GM12878 (cell line): ENCODE results near the gene SSU72. TPM values are rescaled to one million over a fixed set of nuclear protein-coding genes. Genes with fewer than 3 reads are reported as not detected.

ENCODE experiments used
- CBX5 ChIP-seq: sonication (generic); IDR thresholded peaks from 2 replicates; pipeline ENCODE4 v1.6.1; 2016; ENCODE audit warnings: low read depth, moderate library complexity, mild to moderate bottlenecking, inconsistent platforms
- CHD2 ChIP-seq: IDR thresholded peaks from 2 replicates; pipeline ENCODE4 v1.6.1; 2011; ENCODE audit warnings: low read depth, low read length, improper control_type of control experiment, borderline replicate concordance
- EED ChIP-seq: sonication (generic); IDR thresholded peaks from 2 replicates; pipeline ENCODE4 v1.6.1; 2016; ENCODE audit warnings: antibody characterized with exemption, low read depth
- IRF5 ChIP-seq: fragments of 450-650 bp; IDR thresholded peaks from 2 replicates; pipeline ENCODE4 v1.6.1; 2017; ENCODE audit warnings: borderline replicate concordance
- JUND ChIP-seq: IDR thresholded peaks from 2 replicates; pipeline ENCODE4 v1.6.1; 2012; ENCODE audit warnings: low read depth, mild to moderate bottlenecking, low read length, improper control_type of control experiment, moderate library complexity
- LARP7 ChIP-seq: fragments of 450-650 bp; IDR thresholded peaks from 2 replicates; pipeline ENCODE4 v1.6.1; 2017; ENCODE audit warnings: mild to moderate bottlenecking
- MYB ChIP-seq: fragments of 150-350 bp; IDR thresholded peaks from 2 replicates; pipeline ENCODE4 v1.6.1; 2014; ENCODE audit warnings: mild to moderate bottlenecking, low read depth, low read length, borderline replicate concordance
- MYC ChIP-seq: IDR thresholded peaks from 2 replicates; pipeline ENCODE4 v1.6.1; 2011; ENCODE audit warnings: mild to moderate bottlenecking, low read length, moderate library complexity, inconsistent platforms; ENCODE audit not compliant: insufficient read depth, insufficient replicate concordance, insufficient read length, severe bottlenecking
- NR2F1 ChIP-seq: fragments of 450-650 bp; conservative IDR thresholded peaks from 2 replicates; pipeline ENCODE4 v1.6.1; 2017; ENCODE audit warnings: mild to moderate bottlenecking
- POLR2AphosphoS2 ChIP-seq: IDR thresholded peaks from 2 replicates; pipeline ENCODE4 v1.6.1; 2011; ENCODE audit warnings: low read depth, mild to moderate bottlenecking, low read length, improper control_type of control experiment, moderate library complexity
- SIX5 ChIP-seq: IDR thresholded peaks from 2 replicates; pipeline ENCODE4 v1.6.1; 2011; ENCODE audit warnings: mild to moderate bottlenecking, low read depth, low read length, moderate library complexity; ENCODE audit not compliant: severe bottlenecking
- TARDBP ChIP-seq: IDR thresholded peaks from 2 replicates; pipeline ENCODE4 v1.6.1; 2016; ENCODE audit warnings: borderline replicate concordance
- ZBTB11 ChIP-seq: fragments of 450-650 bp; formaldehyde crosslinking; IDR thresholded peaks from 2 replicates; pipeline ENCODE4 v1.5.0; 2022; ENCODE audit warnings: mild to moderate bottlenecking, missing genetic modification characterization
- ZNF622 ChIP-seq: fragments of 450-650 bp; IDR thresholded peaks from 2 replicates; pipeline ENCODE4 v1.6.1; 2017; ENCODE audit warnings: mild to moderate bottlenecking, inconsistent platforms
- ZZZ3 ChIP-seq: IDR thresholded peaks from 2 replicates; pipeline ENCODE4 v1.6.1; 2011; ENCODE audit warnings: low read depth; ENCODE audit not compliant: control insufficient read depth, insufficient read length
- polyA plus RNA-seq, 11 experiments: library from polyadenylated mRNA; depleted of rRNA in 4 of 11; unstranded in 6 of 11; stranded (reverse) in 5 of 11; fragments of >200 nt; fragmentation: Nextera tagmentation in 4 of 11; fragmentation: Illumina TruSeq in 1 of 11; extraction: Ambion mirVana in 4 of 11; extraction: Trizol in 1 of 11; gene quantifications; 1 replicate in 1 of 11; 2 replicates in 10 of 11; pipeline versions ENCODE4 v1.2.1 to v1.2.3, GENCODE V29; 2011 to 2016; ENCODE audit warnings: inconsistent platforms in 2 of 11, missing spikeins in 2 of 11, low read depth in 1 of 11
- total RNA-seq, 4 experiments: library from RNA; depleted of rRNA in 3 of 4; stranded (reverse); fragments of >200 nt in 3 of 4; fragmentation: Illumina TruSeq in 1 of 4; extraction: Trizol in 1 of 4; gene quantifications; 2 replicates each; pipeline versions ENCODE4 v1.2.1 to v1.2.3, GENCODE V29; 2013 to 2021

SSU72 gene
- total and polyA plus RNA-seq, 10 of the 15 experiments (the other 5 are each of a cell fraction or from before 2014, with no cell fraction given), result 28.6 to 172 (median 67.7) TPM

GRCh38 chr1:1603671-1604373, 29.2 kb upstream of the SSU72 start (continued):
- TF ChIP-seq ZBTB11 (CRISPR knock-in tag) (no peak), LARP7 (no peak), POLR2AphosphoS2 (no peak), IRF5 (no peak), TARDBP (no peak), JUND (no peak), EED (no peak), ZNF622 (no peak), SIX5 (no peak), CBX5 (no peak), NR2F1 (no peak), MYC (no peak), MYB (no peak), CHD2 (no peak), ZZZ3 (no peak)
